ENCODE data around the gene PLAU. TPM values are rescaled to one million over a fixed set of nuclear protein-coding genes. Genes with fewer than 3 reads are reported as not detected.
A peak's percentile ranks its signal among the peaks of the same experiment; 100 is the strongest.

PLAU gene
- total and polyA plus RNA-seq, 2 of the 13 experiments (the other 11 are each of a cell fraction or from before 2014, with no cell fraction given): 0.45 to 11.2 TPM

GRCh38 chr10:73906524-73907447 is 4.1 kb upstream of the PLAU start (continued):
- TF ChIP-seq EP300 (IDR thresholded peaks at IDR 0.05; ENCODE audit: low read depth in 2 of 2, low read length in 2 of 2) (0 out of 4 replicates have a peak, but pooled peaks of 1 of the 2 experiments have one; percentile 19), EP300 (CRISPR knock-in tag; IDR thresholded peaks at IDR 0.05; ENCODE audit: borderline replicate concordance) (no peak), FOSL1 (CRISPR knock-in tag; IDR thresholded peaks at IDR 0.05; ENCODE audit: borderline replicate concordance) (0 out of 2 replicates have a peak, but pooled peaks have one; percentile 30), HIC2 (CRISPR knock-in tag; IDR thresholded peaks at IDR 0.05; ENCODE audit: low read depth) (no peak), SIX4 (CRISPR knock-in tag; IDR thresholded peaks at IDR 0.05) (peak; percentile 61; the same call in 1 of the 2 replicates), PHF5A (CRISPR knock-in tag; IDR thresholded peaks at IDR 0.05; ENCODE audit: low read depth, unreplicated experiment) (no peak), PAXIP1 (CRISPR knock-in tag; conservative IDR thresholded peaks at IDR 0.05) (no peak), IKZF1 (IDR thresholded peaks at IDR 0.05) (no peak), ZNF143 (CRISPR knock-in tag; IDR thresholded peaks at IDR 0.05) (no peak), SIX1 (CRISPR knock-in tag; IDR thresholded peaks at IDR 0.05; ENCODE audit: borderline replicate concordance) (peak; percentile 95), PRDM15 (CRISPR knock-in tag; IDR thresholded peaks at IDR 0.05) (peak; percentile 80; the same call in 1 of the 2 replicates), SATB2 (CRISPR knock-in tag; IDR thresholded peaks at IDR 0.05) (no peak), ZNF879 (CRISPR knock-in tag; IDR thresholded peaks at IDR 0.05) (no peak), GFI1 (CRISPR knock-in tag; IDR thresholded peaks at IDR 0.05; ENCODE audit: borderline replicate concordance) (no peak), SAP130 (CRISPR knock-in tag; IDR thresholded peaks at IDR 0.05; ENCODE audit: low read depth) (peak; percentile 38), CREB3 (CRISPR knock-in tag; IDR thresholded peaks at IDR 0.05) (no peak), GATAD2A (CRISPR knock-in tag; IDR thresholded peaks at IDR 0.05) (0 out of 2 replicates have a peak, but pooled peaks have one; percentile 10), HBP1 (CRISPR knock-in tag; IDR thresholded peaks at IDR 0.05; ENCODE audit: low read depth) (no peak)
